ENCODE data around the gene SLC44A5.

- TF ChIP-seq EZH2 (IDR thresholded peaks at IDR 0.05) = no peak
- TF ChIP-seq POLR2AphosphoS5 (IDR thresholded peaks at IDR 0.05; ENCODE audit: borderline replicate concordance, low read depth, low read length) = no peak
Observed at GRCh38 chr1:75353051-75353450, 257.9 kb downstream of the SLC44A5 start.

Data from SK-N-MC (cell line).